Activated naive CD4-positive, alpha-beta T cell (primary cell): ENCODE measurements around the gene ZFHX2.
"Not testable (repeated sequence)": the region's sequence is repeated elsewhere in the genome, so short reads cannot be mapped to it uniquely, and the experiment has no call there.

Source experiments
- DNase-seq, 4 experiments: peaks; one replicate each; lab custom pipeline; 2025; lab: John Stamatoyannopoulos, UW

Gene ZFHX2

DNA sequence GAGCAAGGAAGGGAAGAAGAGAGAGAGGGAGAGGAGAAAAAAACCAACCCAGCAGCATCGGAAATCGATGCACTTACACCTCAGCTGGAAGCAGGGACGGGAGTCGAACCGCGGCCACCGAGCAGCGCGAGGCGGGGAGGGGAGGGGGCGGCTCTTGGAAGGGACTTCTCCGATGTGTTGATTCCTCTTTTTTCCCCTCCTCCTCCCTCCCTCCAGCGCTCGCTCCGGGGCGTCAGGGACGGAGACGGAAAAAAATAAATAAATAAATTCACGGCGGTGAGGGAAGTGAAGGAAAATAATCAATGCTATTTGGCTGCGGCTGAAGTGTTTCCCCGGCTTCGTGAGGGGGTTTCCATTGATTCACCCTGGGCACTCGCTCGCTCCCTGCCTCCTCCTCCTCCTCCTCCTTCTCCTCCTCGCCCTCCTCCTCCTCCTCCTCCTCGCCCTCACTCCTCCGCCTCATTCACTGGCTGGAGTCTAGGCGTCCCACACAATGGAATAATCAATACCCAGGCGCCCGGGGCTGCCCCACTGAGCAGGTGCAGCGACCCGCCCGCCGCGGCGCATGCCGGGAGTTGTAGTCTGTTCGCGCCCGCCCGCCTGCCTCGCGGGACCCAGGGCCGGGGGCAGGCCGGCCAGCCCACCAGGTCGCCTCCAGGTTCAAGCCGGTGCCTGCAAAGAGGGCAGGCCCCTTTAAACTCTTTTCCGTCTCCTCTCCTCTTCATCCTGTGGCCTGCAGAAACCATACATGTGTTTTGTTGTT is at the start of gene ZFHX2:
TSS of gene ZFHX2 (minus strand) at position 500 of the 763 bp plus-strand sequence. CDS start 16,440 bp downstream, outside the sequence.
- DNase-seq = peak; percentile 35 to 67 (median 46)

DNA sequence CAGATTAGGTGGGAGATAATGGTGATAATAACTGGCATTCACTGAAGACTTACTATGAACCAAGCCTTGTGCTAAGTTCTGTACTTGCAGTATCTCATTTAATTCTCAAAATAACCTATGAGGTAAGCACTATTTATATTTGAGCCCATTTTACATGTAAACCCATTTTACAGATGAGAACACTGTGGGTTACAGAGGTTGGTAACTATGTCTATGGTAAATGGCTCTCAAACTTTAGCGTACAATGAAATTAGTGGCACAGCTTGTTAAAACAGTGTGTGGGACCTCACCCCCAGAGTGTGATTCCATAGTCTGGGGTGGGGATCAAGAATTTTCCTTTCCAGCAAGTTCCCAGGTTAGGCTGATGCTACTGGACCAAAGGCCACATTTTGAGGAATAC is 49.2 kb upstream of the ZFHX2 start:
- DNase-seq = no peak

DNA sequence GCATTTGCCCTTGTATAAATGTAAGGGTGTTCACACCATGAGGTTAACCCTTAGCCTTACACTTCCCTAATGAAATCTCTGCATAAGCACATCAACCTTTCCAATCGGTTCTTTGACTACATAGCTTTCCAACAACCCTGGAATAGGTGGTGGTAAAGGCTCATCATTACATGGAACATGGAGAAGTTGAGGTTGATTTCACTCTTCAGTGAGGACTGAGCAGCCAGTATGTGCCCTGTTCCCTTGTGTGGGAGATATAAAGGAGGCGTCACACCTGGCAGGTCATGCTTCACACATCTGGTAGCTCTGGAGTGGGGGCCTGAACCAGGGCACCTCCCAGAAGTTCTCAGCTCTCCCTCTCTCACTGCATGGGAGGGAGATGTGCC is 48.8 kb upstream of the ZFHX2 start:
- DNase-seq = no peak

DNA sequence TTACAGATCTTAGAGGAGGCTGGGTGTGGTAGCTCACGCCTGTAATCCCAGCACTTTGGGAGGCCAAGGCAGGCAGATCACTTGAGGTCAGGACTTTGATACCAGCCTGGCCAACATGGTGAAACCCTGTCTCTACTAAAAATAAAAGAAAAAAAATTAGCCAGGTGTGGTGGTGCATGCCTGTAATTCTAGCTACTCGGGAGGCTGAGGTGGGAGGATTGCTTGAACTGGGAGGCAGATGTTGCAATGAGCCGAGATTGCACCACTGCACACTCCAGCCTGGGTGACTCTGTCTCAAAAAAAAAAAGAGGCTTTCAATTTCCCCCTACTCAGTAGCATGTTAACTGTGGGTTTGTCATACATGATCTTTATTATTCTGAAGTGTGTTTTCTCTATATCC is 42.6 kb upstream of the ZFHX2 start:
- DNase-seq = not testable (repeated sequence)

DNA sequence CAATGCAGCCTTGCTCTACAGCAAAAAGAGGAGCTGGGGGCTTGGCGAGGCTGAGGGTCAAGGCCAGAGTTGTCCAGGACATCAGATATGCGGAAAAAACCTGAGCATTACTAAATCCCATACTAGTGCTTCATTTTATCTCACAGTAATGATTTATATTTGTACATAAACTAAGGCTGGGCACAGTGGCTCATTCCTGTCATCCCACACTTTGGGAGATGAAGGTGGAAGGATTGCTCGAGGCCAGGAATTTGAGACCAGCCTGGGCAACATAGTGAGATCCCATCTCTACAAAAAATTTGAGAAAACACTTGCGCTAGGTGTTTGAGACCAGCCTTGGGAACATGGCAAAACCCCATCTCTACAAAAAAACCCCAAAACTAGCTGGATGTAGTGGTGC is 38.6 kb upstream of the ZFHX2 start:
- no peak for DNase-seq

DNA sequence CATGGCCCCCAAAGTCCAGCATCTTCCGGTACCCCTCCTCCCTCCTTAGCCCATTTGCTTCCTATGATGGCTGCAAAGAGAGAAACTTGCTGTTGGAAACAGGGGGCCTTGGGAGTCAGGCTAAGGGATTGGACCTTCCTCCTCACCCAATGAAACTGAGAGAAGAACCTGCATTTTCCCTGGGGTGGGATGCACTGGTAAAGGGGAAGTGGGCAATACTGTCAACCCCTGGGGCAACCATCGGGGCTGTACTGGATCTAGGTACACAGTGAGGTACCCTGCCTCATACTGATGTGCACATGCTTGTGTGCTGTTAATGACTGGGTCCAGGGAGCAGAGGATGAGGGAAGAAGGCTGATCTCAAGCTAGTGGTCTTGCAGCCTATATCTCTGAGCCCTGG is 38.0 kb upstream of the ZFHX2 start:
- DNase-seq = no peak

DNA sequence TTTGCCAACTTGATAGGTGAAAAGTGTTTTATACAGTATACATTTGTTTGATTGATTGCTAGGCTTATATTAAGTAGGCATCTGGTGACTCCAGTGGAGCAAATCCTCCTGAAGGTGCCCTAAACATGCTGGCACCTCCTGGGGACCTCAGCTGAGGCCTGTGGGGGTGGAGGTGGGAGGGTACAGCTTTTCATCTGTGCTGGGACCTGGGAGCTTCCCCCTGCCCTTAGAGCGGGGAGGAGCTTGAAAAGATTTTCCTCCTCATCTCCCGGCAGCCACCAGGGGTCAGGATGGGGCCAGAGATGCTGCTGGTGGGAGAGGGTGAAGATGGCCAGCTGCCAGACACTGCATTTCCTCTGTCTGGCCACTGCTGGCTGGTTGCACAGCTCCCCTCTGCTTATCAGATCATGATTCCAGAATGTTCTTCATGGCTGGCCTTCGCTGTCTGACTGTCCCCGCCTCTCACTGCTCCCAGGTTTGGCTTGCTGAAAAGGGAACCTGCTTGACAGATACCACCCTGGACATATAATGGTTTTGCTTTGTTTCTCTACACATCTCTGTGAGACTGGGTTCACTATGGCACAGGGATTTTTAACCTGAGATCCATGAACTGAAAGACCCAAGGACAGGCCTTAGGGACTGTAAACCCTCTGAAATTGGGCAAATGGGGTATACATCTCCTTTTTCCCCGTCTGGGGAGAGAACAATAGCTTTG is 37.5 kb upstream of the ZFHX2 start:
- peak; percentile 17 to 76 (median 54) for DNase-seq

DNA sequence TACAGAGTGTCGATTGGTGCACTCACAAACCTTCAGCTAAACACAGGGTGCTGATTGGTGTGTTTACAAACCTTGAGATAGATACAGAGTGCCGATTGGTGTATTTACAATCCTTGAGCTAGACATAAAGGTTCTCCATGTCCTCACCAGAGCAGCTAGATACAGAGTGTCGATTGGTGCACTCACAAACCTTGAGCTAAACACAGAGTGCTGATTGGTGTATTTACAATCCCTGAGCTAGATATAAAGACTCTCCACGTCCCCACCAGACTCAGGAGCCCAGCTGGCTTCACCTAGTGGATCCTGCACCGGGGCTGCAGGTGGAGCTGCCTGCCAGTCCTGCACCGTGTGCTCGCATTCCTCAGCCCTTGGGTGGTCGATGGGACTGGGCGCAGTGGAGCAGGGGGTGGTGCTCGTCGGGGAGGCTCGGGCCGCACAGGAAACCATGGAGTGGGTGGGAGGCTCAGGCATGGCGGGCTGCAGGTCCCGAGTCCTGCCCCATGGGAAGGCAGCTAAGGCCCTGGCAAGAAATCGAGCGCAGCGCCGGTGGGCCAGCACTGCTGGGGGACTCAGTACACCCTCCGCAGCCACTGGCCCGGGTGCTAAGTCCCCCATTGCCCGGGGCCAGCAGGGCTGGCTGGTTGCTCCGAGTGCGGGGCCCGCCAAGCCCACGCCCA is 33.1 kb upstream of the ZFHX2 start:
- not testable (repeated sequence) for DNase-seq

DNA sequence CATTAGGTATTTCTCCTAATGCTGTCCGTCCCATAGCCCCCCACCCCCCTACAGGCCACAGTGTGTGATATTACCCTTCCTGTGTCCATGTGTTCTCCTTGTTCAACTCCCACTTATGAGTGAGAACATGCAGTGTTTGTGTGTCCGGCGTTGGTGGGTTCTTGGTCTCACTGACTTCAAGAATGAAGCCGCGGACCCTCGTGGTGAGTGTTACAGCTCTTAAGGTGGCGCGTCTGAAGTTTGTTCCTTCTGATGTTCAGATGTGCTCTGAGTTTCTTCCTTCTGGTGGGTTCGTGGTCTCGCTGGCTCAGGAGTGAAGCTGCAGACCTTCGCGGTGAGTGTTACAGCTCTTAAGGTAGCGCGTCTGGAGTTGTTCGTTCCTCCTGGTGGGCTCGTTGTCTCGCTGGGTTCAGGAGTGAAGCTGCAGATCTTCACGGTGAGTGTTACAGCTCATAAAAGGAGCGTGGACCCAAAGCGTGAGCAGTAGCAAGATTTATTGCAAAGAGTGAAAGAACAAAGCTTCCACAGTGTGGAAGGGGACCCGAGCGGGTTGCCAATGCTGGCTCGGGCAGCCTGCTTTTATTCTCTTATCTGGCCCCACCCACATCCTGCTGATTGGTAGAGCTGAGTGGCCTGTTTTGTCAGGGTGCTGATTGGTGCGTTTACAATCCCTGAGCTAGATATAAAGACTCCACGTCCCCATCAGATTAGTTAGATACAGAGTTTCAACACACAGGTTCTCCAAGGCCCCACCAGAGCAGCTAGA is 32.4 kb upstream of the ZFHX2 start:
- not testable (repeated sequence) for DNase-seq

DNA sequence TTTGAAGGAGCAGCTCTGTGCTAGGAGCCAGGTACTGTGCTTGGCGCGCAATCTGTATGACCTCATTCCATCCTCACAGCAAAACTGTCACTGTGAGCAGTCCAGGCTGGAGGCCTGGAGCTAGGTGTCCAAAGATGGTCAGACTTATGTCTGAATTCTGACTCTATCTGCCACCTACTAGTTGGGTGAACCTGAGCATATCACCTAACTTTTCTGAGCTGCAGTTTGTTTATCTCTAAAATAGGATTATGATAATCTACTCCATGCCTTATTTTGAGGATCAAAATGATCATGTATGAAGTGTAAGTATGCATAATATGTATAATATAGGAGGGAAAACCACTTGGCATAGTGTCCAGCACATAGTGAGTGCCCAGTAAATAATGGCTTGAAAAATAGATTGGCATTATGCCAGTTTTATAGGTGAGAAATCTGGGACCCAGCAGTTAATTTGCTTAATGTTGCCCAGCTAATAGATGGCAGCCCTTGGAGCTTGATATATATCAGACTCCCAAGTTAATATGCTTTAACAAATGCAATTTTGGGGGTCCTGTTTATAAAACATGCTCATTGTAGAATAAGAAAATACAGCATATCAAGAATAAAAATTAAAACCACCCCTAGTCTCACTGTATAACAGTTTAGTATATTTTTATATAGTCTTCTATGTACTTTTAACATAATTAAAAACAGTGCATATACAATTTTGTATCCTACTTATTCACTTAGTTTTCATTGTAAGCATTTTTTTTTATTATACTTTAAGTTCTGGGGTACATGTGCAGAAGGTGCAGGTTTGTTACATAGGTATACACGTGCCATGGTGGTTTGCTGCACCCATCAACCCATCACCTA is 31.6 kb upstream of the ZFHX2 start:
- no peak for DNase-seq

DNA sequence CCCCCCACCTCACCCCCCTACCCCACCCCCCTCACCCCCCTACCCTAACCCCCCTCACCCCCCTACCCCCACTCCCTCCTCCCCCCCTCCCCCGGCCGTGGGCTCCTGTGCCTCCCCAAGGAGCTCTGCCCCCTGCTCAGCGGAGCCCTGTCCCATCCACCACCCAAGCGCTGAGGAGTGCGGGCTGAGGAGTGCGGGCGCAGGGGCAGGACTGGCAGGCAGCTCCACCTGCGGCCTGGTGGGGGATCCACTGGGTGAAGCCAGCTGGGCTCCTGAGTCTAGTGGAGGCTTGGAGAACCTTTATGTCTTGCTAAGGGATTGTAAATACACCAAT is 29.4 kb upstream of the ZFHX2 start:
- DNase-seq = no peak

DNA sequence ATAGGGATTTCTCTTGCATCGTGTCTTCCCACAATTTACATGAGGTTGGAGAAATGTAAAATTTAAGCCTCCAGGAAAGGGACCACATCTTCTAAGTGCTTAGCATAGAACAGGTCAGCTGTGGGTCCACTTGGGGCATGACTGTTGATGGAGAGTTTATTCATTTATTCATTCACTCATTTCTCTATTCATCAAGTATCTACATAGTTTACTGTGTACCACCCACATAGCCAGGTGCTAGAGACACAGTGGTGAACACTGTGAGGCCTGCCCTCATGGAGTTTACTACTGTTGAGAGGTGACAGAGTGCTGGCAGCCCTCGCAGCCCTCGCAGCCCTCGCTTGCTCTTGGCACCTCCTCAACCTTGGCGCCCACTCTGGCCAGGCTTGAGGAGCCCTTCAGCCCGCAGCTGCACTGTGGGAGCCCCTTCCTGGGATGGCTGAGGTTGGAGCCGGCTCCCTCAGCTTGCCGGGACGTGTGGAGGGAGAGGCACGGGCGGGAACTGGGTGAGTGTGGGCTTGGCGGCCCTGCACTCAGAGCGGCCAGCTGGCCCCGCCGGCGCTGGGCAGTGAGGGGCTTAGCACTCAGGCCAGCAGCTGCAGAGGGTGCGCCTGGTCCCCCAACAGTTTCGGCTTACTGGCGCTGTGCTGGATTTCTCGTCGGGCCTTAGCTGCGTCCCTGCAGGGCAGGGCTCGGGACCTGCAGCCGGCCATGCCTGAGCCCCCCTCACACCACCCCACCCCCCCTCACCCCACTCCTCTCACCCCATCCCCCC is 28.8 kb upstream of the ZFHX2 start:
- no peak for DNase-seq

DNA sequence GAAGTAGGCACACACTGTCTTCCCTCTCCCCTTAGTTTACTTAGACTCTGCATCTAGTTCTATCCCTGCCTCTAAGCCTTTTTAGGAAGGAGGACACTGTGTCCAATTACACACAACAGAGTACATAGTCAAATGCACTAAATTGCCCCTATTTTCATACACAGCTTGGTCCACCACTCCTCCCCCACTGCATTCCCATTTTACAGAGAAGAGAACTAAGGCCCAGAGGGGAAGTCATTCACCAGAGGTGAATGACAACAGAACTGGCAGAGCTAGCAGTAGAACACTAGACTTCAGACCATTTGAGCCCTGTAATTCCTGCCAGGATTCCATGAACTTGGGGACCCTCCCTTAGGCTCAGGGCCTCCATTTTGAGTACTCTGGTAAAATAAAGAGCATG is 28.2 kb upstream of the ZFHX2 start:
- no peak for DNase-seq

DNA sequence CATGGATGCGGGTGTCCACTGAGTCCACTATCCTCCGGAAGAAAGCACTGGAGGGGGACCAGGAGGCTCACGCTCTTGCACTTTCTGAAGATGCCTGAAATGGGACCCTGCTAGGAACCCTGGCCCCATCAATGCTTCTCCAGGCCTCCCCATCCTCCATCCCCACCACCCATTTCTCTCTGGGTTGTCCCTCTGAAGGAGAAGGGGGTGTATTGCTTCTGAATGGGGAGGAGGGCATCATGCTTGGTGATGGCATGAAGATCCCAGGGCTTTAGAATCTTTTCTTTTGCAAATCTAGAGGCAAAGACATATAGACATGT is 27.7 kb upstream of the ZFHX2 start:
- DNase-seq = no peak

DNA sequence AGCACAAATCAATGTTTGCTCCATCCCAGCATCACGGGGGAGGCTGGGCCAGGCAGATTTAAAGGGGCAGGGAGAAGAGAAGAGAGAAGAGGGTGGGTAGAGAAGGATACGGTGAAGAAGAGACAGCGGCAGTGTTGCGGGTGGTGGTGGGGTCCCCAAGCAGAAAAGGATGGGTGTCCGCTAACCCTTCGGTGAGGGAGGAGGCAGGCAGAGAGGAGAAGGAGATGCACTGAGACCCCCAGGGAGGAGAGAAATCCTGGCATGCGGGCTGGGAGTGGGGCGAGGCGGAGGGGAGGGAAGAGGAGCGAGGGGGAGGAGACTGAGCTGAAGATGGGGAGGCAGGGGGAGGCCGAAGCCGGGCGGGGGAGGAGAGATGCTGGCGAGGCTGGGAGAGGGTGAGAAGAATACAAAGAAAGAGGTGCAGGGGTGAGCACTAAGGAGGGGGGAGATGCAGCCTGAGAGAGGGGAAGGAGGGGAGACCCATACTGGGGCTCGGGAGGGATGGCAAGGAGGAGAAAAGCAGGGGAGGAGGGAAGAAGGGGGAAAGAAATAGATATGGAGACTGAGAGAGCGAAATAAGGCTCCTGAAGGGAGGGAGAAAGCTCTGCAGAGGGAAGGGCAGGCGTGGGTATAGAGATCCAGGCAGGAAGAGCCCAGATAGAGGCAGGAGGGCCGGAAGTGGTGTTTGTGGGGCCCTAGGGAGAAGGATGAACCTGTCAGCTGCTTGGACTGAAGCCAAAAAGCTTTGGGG is 27.2 kb upstream of the ZFHX2 start, which contains the start of gene JPH4:
TSS of gene JPH4 (minus strand) at position 231 of the 751 bp plus-strand sequence. CDS start 1,337 bp downstream, outside the sequence.
- DNase-seq = no peak

DNA sequence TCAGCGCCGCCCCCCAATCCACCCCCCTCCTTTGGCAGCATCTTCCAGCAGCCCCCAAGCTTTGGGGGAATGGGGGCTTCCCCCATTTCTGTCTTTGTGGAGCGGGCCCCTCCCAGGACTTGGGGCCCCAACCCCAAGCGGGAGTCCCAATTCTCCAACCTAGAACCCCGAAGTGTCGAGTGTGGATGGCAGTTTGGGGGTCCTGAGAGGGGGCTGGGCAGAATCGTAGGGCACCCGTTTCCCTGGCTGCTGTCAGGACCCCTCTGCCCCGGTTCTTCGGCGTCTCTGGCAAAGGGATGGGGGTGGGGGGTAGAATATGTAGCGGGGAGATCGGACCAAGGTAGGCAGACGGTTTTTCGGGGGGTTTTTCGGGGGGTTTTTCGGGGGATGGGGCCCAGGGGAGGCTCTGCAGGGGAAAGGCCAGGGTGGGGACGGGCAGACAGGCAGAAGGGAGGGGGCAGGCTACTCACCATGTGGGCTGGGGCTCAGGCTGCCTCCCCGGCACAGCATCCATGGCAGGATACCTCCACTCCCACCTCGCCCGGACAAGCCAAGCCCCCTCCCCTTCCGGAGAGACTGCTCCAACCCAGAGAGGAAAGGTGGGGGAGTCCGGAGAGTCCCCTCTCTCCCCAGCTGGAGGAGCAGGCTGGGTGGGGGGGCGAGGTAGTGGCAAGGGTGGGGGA is 26.3 kb upstream of the ZFHX2 start:
- no peak for DNase-seq

DNA sequence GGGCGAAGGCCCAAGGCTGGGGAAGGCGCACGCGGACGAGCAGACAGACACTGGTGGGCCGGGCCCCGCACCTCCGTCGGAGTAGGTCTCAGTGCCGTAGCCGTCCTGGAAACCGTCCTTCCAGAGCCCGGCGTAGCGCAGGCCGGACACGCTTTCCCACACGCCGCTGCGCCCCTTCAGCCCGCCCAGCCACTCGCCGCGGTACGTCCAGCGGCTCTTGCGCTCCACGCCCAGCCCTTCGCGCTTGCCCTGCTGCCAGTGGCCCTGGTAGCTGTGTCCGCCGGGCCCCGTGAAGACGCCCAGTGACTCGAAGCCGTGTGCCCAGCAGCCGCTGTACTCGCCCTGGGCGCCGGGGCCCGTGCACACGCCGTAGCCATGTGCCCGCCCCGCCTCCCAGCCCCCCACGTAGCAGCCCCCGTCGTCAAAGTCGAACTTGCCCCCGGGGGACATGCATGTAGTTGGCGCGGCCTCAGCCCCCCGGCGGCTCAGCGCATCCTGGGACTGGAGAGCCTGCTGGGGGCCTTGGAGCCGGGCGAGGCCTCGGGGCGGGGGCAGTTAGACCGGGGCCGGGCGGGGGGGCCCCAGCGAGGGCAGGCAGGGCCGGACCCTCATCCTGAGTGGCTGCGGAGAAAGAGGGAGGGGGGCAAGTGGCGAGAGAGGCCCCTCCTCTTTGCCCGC is 25.6 kb upstream of the ZFHX2 start:
- DNase-seq = no peak

DNA sequence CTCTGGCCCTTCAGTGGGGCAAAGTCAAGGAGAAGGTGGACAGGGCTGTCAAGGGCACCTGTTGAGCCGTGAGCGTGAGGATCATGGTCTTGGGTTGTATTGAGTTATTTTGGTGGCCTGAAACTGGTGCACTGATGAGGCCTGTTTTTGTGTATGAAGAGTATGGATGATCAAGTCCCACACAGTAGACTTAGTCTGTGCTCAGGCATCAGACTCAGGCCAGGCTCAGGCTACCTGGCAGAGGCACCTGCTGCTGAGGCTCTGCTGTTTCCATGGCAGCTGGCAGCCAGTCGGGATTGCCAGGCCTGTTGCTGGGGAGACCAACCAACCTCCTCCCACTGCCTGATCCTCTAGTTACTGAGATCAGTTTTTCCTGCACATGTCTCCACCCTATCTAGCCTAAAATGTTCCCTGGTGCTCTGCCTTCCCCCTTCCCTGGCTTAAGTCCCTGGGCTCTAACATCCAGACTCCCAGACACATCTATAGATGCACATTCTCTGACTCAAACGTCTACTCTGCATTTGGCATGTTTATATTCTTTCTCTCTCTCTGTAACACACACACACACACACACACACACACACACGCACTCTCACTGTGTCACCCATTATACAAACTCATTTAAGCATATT is 21.9 kb upstream of the ZFHX2 start:
- DNase-seq = no peak
